ENCODE results near the gene GBA2. TPM values are rescaled to one million over a fixed set of nuclear protein-coding genes. Genes with fewer than 3 reads are reported as not detected.

GBA2 gene
- total RNA-seq, 1 experiment from 2014 or later = 63.6 TPM

DNA sequence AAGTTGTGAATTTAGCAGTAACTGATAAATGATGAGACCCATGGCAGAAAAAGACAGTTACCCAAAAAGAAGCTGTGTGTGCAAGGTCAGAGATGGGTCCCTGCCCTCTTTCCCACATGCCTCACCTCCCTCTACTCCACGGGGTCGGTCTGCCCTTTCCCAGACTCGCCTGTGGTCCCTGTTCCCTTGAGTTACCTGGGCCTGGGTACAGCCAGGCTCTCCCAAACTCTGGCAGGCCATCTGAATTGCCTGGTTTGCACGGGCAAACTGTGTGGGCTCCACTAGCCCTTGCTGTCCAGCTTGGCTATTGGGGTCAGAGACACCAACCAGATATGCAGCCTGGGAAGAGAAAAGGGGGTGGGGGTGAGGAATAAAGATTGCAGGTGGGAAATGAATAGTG, 40.9 kb downstream of the GBA2 start:
- TF ChIP-seq YY1 (IDR thresholded peaks at IDR 0.05; ENCODE audit: extremely low read depth, insufficient replicate concordance, low read depth, low read length) = no peak
- no peak overlapping the region for H3K9ac ChIP-seq (ENCODE audit: low read length)
- no peaks in the 10 kb centered on the region for H3K9me3 ChIP-seq (ENCODE audit: control insufficient read depth in 1 of 2, insufficient read depth in 1 of 2, low read depth in 1 of 2, low read length in 2 of 2)
- H2AFZ ChIP-seq (ENCODE audit: low read depth, low read length, poor library complexity, severe bottlenecking) = no peak overlapping the region
- H3K36me3 ChIP-seq (ENCODE audit: control insufficient read depth in 1 of 2, insufficient read depth in 2 of 2, low read length in 2 of 2) = peaks cover 55 to 74% of the 10 kb centered on the region in 2 experiments
- no peaks in the 10 kb centered on the region for H3K79me2 ChIP-seq (ENCODE audit: insufficient read depth, low read length)
- BruUV-seq (replicated peaks) = no TSS peak
- no peak overlapping the region for H3K27ac ChIP-seq (ENCODE audit: low read depth, low read length)
- ChIA-PET CTCF (no interaction called here), RAD21 (ENCODE audit: low non-redundant PET in 1 of 2, low total read pairs in 2 of 2, uncharacterized antibody in 2 of 2, unreplicated experiment in 2 of 2) (no interaction called here), POLR2A (no interaction called here)
- H3K4me3 ChIP-seq (replicated peaks in 1 of 2; ENCODE audit: low read depth in 1 of 2, low read length in 2 of 2) = no peak overlapping the region
- ATAC-seq (no peak), DNase-seq (ENCODE audit: low read depth, low spot score) (no peak)
- H3K9me2 ChIP-seq (ENCODE audit: insufficient read depth) = no peaks in the 10 kb centered on the region
- intact Hi-C loops (cut with micrococcal nuclease) = no loop called here
- no peaks in the 10 kb centered on the region for H4K20me1 ChIP-seq (ENCODE audit: insufficient read depth)
- H3K27me3 ChIP-seq (ENCODE audit: insufficient read depth, low read length) = no peaks in the 10 kb centered on the region
- no peaks in the 10 kb centered on the region for H3K4me1 ChIP-seq (ENCODE audit: control insufficient read depth in 1 of 2, insufficient read depth in 2 of 2, low read length in 2 of 2)
- no peak overlapping the region for H3K4me2 ChIP-seq (ENCODE audit: low read length)

DNA sequence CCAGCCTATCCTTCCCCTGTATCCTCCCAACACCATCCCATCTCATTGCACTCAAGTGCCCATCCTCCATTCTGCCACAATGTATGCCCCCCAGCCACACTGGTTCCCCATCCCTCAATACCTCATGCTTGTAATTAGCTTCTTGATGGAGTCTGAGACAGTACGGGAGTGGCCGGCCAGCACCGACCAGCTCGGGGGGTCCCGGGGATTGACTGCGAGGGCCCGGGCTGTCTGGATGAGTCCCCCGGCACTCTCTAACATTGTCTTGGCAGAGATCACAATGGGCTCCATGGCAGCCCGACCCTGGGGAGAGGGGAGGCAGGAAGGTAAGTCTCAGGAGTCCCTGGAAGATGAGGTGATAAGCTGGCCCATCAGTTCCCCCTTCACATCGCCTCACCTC, 42.1 kb downstream of the GBA2 start:
- no peaks in the 10 kb centered on the region for H4K20me1 ChIP-seq (ENCODE audit: insufficient read depth)
- ATAC-seq (no peak), DNase-seq (ENCODE audit: low read depth, low spot score) (no peak)
- H3K79me2 ChIP-seq (ENCODE audit: insufficient read depth, low read length) = no peaks in the 10 kb centered on the region
- intact Hi-C loops (cut with micrococcal nuclease) = no loop called here
- ChIA-PET CTCF (no interaction called here), RAD21 (ENCODE audit: low non-redundant PET in 1 of 2, low total read pairs in 2 of 2, uncharacterized antibody in 2 of 2, unreplicated experiment in 2 of 2) (no interaction called here), POLR2A (no interaction called here)
- H3K36me3 ChIP-seq (ENCODE audit: control insufficient read depth in 1 of 2, insufficient read depth in 2 of 2, low read length in 2 of 2) = peaks cover 51 to 74% of the 10 kb centered on the region in 2 experiments
- no peak overlapping the region for H3K4me3 ChIP-seq (replicated peaks in 1 of 2; ENCODE audit: low read depth in 1 of 2, low read length in 2 of 2)
- H3K4me2 ChIP-seq (ENCODE audit: low read length) = no peak overlapping the region
- no peak overlapping the region for H3K27ac ChIP-seq (ENCODE audit: low read depth, low read length)
- H3K9ac ChIP-seq (ENCODE audit: low read length) = no peak overlapping the region
- H2AFZ ChIP-seq (ENCODE audit: low read depth, low read length, poor library complexity, severe bottlenecking) = no peak overlapping the region
- no peaks in the 10 kb centered on the region for H3K27me3 ChIP-seq (ENCODE audit: insufficient read depth, low read length)
- BruUV-seq (replicated peaks) = no TSS peak
- no peaks in the 10 kb centered on the region for H3K9me2 ChIP-seq (ENCODE audit: insufficient read depth)
- no peaks in the 10 kb centered on the region for H3K9me3 ChIP-seq (ENCODE audit: control insufficient read depth in 1 of 2, insufficient read depth in 1 of 2, low read depth in 1 of 2, low read length in 2 of 2)
- TF ChIP-seq FOSL1 (IDR thresholded peaks at IDR 0.05; ENCODE audit: low read depth) (no peak), SIN3A (IDR thresholded peaks at IDR 0.05; ENCODE audit: low read depth) (no peak), ZFX (IDR thresholded peaks at IDR 0.05) (no peak), POLR2A (IDR thresholded peaks at IDR 0.05; ENCODE audit: borderline replicate concordance, extremely low read depth, insufficient read depth, insufficient read length) (no peak), YY1 (IDR thresholded peaks at IDR 0.05; ENCODE audit: extremely low read depth, insufficient replicate concordance, low read depth, low read length) (no peak), EZH2 (IDR thresholded peaks at IDR 0.05) (no peak), SRF (IDR thresholded peaks at IDR 0.05; ENCODE audit: low read depth) (no peak), CEBPB (IDR thresholded peaks at IDR 0.05; ENCODE audit: low read depth) (no peak), EZH2phosphoT487 (IDR thresholded peaks at IDR 0.05; ENCODE audit: borderline replicate concordance) (no peak), CBX3 (IDR thresholded peaks at IDR 0.05; ENCODE audit: low read depth) (no peak), SP1 (IDR thresholded peaks at IDR 0.05; ENCODE audit: low read depth) (no peak), JUND (IDR thresholded peaks at IDR 0.05) (no peak)
- TF ChIP-seq, protein P1, sequence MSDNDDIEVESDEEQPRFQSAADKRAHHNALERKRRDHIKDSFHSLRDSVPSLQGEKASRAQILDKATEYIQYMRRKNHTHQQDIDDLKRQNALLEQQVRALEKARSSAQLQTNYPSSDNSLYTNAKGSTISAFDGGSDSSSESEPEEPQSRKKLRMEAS (IDR thresholded peaks at IDR 0.05) = no peak
- TF ChIP-seq, protein P2, sequence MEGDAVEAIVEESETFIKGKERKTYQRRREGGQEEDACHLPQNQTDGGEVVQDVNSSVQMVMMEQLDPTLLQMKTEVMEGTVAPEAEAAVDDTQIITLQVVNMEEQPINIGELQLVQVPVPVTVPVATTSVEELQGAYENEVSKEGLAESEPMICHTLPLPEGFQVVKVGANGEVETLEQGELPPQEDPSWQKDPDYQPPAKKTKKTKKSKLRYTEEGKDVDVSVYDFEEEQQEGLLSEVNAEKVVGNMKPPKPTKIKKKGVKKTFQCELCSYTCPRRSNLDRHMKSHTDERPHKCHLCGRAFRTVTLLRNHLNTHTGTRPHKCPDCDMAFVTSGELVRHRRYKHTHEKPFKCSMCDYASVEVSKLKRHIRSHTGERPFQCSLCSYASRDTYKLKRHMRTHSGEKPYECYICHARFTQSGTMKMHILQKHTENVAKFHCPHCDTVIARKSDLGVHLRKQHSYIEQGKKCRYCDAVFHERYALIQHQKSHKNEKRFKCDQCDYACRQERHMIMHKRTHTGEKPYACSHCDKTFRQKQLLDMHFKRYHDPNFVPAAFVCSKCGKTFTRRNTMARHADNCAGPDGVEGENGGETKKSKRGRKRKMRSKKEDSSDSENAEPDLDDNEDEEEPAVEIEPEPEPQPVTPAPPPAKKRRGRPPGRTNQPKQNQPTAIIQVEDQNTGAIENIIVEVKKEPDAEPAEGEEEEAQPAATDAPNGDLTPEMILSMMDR (IDR thresholded peaks at IDR 0.05 in 2 of 3, conservative IDR thresholded peaks at IDR 0.05 in 1 of 3; ENCODE audit: borderline replicate concordance in 1 of 3, insufficient read depth in 1 of 3, low read depth in 2 of 3, low read length in 2 of 3) = no peak
- TF ChIP-seq, protein P3, sequence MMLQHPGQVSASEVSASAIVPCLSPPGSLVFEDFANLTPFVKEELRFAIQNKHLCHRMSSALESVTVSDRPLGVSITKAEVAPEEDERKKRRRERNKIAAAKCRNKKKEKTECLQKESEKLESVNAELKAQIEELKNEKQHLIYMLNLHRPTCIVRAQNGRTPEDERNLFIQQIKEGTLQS (IDR thresholded peaks at IDR 0.05) = no peak
- TF ChIP-seq, protein P4, sequence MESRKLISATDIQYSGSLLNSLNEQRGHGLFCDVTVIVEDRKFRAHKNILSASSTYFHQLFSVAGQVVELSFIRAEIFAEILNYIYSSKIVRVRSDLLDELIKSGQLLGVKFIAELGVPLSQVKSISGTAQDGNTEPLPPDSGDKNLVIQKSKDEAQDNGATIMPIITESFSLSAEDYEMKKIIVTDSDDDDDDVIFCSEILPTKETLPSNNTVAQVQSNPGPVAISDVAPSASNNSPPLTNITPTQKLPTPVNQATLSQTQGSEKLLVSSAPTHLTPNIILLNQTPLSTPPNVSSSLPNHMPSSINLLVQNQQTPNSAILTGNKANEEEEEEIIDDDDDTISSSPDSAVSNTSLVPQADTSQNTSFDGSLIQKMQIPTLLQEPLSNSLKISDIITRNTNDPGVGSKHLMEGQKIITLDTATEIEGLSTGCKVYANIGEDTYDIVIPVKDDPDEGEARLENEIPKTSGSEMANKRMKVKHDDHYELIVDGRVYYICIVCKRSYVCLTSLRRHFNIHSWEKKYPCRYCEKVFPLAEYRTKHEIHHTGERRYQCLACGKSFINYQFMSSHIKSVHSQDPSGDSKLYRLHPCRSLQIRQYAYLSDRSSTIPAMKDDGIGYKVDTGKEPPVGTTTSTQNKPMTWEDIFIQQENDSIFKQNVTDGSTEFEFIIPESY (IDR thresholded peaks at IDR 0.05; ENCODE audit: extremely low read depth, insufficient replicate concordance, low read length) = no peak
- H3K4me1 ChIP-seq (ENCODE audit: control insufficient read depth in 1 of 2, insufficient read depth in 2 of 2, low read length in 2 of 2) = no peaks in the 10 kb centered on the region
